T-helper 1 cell treated with Interleukin-12 subunit alpha and Interleukin-12 subunit beta and Interleukin-4 antibody, amounts not matched to agents 30 μg/mL and 1 μg/mL, for 36 hours (primary cell): ENCODE results near the gene MED12L.

Experiments
- H3K27ac Mint-ChIP-seq: one replicate; pipeline ENCODE4 v1.8.0; 2021; ENCODE audit warnings: mild to moderate bottlenecking, mixed read lengths
- H3K27me3 Mint-ChIP-seq: one replicate; pipeline ENCODE4 v1.8.0; 2021; ENCODE audit warnings: low read depth, mixed read lengths
- H3K36me3 Mint-ChIP-seq: one replicate; pipeline ENCODE4 v1.8.0; 2021; ENCODE audit warnings: low read depth, mixed read lengths
- H3K4me1 Mint-ChIP-seq: one replicate; pipeline ENCODE4 v1.8.0; 2021; ENCODE audit warnings: low read depth, mixed read lengths
- H3K4me3 Mint-ChIP-seq: one replicate; pipeline ENCODE4 v1.8.0; 2021; ENCODE audit warnings: mild to moderate bottlenecking, moderate library complexity, mixed read lengths
- H3K9me3 Mint-ChIP-seq: one replicate; pipeline ENCODE4 v1.8.0; 2021; ENCODE audit warnings: mixed read lengths

Gene MED12L

DNA sequence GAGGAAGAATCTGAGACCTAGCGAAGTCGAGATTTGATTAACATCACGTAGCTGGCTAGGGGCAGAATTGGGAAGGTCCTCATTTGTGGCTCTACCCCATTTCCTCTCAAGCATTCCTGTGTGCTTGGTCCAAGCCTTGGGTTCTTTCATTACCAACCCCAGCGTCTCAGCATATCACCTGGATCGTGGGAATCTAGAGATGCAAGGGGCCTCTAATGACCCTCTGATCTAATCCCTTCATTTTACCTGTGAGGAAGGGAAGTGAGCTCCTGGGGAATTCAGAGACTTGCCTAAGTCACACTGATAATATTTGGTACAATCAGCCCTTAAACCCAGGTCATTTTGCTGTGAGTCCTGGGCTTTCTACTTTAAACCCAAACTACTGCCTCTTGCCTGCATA, 229.1 kb downstream of the MED12L start:
- H3K4me3 Mint-ChIP-seq = no peak overlapping the region
- no peak overlapping the region for H3K27ac Mint-ChIP-seq
- peaks cover 11% of the 10 kb centered on the region for H3K4me1 Mint-ChIP-seq

DNA sequence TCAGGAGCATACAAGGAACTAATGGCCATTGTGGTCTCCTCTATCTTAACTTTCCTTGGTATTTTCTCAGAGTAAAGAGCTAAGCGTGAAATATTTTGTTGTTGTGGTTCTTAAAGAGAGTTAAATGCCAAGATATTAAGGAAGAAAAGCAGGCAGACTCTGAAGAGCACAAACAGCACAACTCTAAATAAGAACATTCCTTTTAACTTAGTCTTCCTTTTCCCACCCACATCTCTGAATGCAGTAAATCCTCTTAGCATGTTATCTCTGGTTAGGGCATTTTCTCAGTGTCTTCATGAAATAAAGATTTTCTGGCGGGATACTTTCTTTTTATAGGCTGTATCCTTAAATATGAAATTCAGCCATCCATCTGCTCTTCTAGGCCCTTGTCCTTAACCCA, 229.7 kb downstream of the MED12L start:
- no peaks in the 10 kb centered on the region for H3K36me3 Mint-ChIP-seq
- H3K4me1 Mint-ChIP-seq = peaks cover 11% of the 10 kb centered on the region
- H3K9me3 Mint-ChIP-seq = no peaks in the 10 kb centered on the region
- no peak overlapping the region for H3K4me3 Mint-ChIP-seq
- no peak overlapping the region for H3K27ac Mint-ChIP-seq
- peaks cover 6% of the 10 kb centered on the region for H3K27me3 Mint-ChIP-seq

More for the DNA sequence above, 229.1 kb downstream of the MED12L start:
- Mint-ChIP-seq H3K36me3 (no peaks in the 10 kb centered on the region), H3K27me3 (peaks cover 6% of the 10 kb centered on the region), H3K9me3 (no peaks in the 10 kb centered on the region)

DNA sequence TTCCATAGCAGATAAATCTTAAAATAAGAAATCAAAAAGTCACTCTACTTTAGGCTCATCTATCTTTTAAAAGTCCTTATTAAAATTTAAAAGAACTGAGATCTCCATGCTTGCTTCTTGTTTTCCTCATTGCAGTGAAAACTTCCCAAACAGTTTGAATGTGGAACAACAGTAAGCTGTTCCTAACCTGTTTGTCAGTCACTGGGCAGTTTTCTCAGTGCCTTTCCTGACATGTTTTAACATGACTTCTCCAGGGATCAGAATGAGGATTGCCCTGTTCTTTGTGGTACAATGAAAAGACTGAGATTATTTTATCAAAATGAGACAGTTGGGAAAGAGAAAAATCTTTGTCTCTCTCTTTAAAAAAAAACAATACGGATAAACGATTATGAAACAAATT, 230.4 kb downstream of the MED12L start:
- peaks cover 11% of the 10 kb centered on the region for H3K4me1 Mint-ChIP-seq
- H3K4me3 Mint-ChIP-seq = no peak overlapping the region
- no peak overlapping the region for H3K27ac Mint-ChIP-seq
- no peaks in the 10 kb centered on the region for H3K9me3 Mint-ChIP-seq
- H3K27me3 Mint-ChIP-seq = peaks cover 6% of the 10 kb centered on the region
- H3K36me3 Mint-ChIP-seq = no peaks in the 10 kb centered on the region

DNA sequence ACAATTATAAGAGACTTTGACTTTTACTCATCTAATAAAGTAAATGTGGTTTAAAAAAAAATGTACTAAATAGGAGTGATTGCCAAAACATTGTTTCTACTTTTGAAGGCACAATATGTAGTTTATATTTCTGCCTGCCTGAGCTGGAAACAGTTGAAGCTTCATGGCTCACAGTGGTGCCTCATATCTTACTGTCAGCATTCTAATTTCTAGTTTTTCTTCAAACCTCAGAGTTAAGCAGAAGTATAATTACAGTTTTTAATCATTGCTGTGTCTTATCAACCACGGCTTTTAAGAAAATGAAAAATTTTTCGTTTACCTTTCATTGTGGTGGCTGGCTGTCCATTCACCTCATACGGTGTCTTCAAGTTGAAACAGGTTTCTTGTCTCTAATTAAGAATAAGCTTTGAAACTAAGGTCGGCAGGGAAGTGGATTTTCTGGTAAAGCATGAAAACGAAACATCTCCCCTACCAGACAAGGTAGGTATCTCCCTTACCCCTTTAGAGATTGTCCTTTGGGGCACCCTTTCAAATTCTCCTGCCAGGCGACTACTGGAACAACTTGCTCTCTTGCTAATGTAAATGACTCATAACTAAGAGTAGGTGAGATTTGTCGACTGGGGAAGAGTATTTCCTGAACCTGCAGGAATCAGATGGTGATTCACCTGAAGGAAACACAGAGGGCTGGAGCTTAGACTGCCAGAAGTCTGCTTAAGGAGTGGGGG, 231.0 kb downstream of the MED12L start, which contains the start of gene GPR87:
Gene GPR87, minus strand, starts transcription at position 554 of the 725 bp plus-strand sequence. CDS start 16,720 bp downstream, outside the sequence.
- no peak within 1 kb of the TSS for H3K27ac Mint-ChIP-seq
- H3K4me3 Mint-ChIP-seq = no peak within 1 kb of the TSS
- H3K9me3 Mint-ChIP-seq = no peaks in the 10 kb centered on the region
- no peaks in the 10 kb centered on the region for H3K36me3 Mint-ChIP-seq
- H3K4me1 Mint-ChIP-seq = peaks cover 11% of the 10 kb centered on the region
- peaks cover 6% of the 10 kb centered on the region for H3K27me3 Mint-ChIP-seq

DNA sequence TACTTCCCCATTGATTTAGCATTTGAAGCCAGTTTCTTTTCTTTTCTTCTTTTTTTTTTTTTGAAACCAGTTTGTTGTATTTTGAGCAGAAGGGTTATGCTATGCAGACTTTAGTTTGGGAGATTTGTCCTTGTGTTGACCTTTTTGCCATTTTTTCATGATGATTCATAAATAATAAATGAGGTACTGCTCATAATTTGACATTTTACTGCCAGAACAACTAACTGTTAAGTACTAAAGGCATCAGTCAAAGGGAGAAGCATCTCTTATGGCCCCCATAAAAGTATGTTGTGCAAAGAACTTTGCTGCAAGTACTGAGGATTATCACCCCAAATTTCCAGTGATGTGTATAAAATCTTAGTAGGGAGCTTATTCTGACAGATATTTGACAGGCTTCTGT, 232.8 kb downstream of the MED12L start:
- H3K27me3 Mint-ChIP-seq = peaks cover 6% of the 10 kb centered on the region
- no peak overlapping the region for H3K27ac Mint-ChIP-seq
- no peak overlapping the region for H3K4me3 Mint-ChIP-seq
- H3K9me3 Mint-ChIP-seq = no peaks in the 10 kb centered on the region
- peaks cover 11% of the 10 kb centered on the region for H3K4me1 Mint-ChIP-seq
- no peaks in the 10 kb centered on the region for H3K36me3 Mint-ChIP-seq

DNA sequence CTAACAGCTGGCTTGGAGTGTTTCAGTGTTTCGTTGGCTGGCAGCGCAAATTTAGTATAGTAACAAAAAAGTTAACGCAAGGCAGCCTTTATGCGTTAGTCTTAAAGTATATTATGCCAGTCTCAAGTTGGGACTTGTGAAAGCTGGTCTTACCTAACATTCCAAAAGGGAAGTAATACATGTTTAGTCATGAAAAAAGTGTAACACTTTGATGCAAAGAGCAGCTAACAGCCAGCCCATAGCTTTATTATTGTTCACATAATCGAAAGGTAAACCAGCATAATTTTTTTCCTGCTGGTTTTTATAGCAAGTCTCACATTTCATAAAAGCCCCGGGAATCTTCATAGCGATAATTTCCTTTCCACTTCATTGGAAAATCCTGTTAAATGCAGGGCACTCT, 233.5 kb downstream of the MED12L start:
- Mint-ChIP-seq H3K4me1 (peaks cover 11% of the 10 kb centered on the region), H3K36me3 (no peaks in the 10 kb centered on the region), H3K27ac (no peak overlapping the region), H3K27me3 (peaks cover 6% of the 10 kb centered on the region), H3K4me3 (no peak overlapping the region), H3K9me3 (no peaks in the 10 kb centered on the region)

DNA sequence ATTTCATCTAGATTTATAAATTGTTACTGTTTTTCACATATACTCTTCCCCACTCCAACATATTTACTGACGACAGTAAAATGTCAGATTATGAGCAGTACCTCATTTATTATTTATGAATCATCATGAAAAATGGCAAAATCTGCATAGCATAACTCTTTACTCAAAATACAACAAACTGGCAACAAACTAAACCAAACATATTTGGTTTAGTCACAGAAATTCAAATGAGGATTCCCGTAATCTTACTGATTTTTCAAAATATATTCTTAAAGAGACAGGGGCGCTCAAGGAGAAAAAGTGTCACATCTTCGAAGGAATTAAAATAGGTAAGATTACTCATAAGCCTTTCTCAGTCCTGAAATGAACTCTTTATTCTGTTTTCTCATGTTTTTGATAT, 234.2 kb downstream of the MED12L start:
- peaks cover 9% of the 10 kb centered on the region for H3K27me3 Mint-ChIP-seq
- H3K9me3 Mint-ChIP-seq = no peaks in the 10 kb centered on the region
- no peak overlapping the region for H3K27ac Mint-ChIP-seq
- H3K36me3 Mint-ChIP-seq = no peaks in the 10 kb centered on the region
- no peak overlapping the region for H3K4me3 Mint-ChIP-seq
- H3K4me1 Mint-ChIP-seq = peaks cover 11% of the 10 kb centered on the region

DNA sequence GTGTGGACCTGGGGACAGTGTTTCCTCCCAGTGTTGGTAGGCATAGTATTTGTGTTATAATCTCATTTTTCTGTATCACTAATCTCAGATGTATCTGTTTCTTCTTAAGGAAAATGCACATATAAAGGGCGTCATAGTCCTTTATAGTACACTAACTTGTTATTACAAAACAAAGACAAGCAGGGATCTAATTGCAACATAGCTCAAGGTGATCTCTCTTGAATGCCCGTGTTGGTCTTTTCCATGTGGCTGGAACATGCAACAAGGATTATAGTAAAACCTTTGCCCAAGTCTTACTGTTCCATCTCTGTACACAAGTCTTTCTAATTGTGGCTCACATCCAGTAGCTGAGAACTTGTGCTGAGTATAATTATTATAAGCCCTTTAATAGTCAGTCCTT, 234.7 kb downstream of the MED12L start:
- Mint-ChIP-seq H3K27me3 (peaks cover 8% of the 10 kb centered on the region), H3K4me3 (no peak overlapping the region), H3K9me3 (no peaks in the 10 kb centered on the region), H3K27ac (no peak overlapping the region), H3K36me3 (no peaks in the 10 kb centered on the region), H3K4me1 (peaks cover 10% of the 10 kb centered on the region)

DNA sequence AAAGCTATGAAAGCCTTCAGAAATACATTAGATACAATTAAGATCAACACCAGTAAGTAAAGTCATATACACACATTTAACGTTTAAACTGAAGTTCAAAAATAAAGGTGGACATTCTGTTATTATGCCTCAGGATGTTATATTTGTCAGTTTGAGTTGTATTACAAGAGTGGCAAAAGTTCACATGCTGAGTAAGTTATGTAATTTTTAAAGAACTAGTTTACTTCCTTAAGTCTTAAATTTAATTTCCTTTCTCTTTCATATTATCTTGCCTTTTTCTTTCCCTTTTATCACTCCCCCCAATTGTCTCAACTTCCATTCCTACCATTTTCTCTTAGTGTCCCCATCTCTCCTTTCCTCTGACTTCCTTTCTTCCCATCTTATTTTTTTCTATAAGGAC, 236.1 kb downstream of the MED12L start:
- no peak overlapping the region for H3K27ac Mint-ChIP-seq
- peaks cover 11% of the 10 kb centered on the region for H3K27me3 Mint-ChIP-seq
- no peaks in the 10 kb centered on the region for H3K36me3 Mint-ChIP-seq
- H3K4me3 Mint-ChIP-seq = no peak overlapping the region
- no peaks in the 10 kb centered on the region for H3K9me3 Mint-ChIP-seq
- H3K4me1 Mint-ChIP-seq = peaks cover 3% of the 10 kb centered on the region

DNA sequence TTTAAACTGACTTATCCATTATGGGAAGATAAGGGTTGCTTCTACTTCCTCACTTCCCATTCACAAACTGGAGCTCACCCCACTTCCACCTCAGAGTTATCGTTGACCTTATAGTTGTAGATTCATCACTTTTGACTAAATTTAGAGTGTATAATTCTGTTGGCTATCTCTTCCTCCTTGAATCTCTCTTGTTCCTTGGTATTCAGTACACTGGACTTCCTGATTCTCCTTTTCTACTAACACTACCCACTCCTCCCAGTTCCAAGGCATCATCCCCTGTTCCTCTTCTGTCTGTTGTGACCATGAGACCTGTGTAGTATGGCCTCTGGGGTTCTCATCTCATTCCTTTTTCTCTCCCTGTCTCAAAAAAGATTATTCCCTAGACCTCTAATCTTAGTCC, 237.0 kb downstream of the MED12L start:
- Mint-ChIP-seq H3K4me1 (no peaks in the 10 kb centered on the region), H3K4me3 (no peak overlapping the region), H3K27me3 (peaks cover 11% of the 10 kb centered on the region), H3K27ac (no peak overlapping the region), H3K36me3 (no peaks in the 10 kb centered on the region), H3K9me3 (no peaks in the 10 kb centered on the region)

DNA sequence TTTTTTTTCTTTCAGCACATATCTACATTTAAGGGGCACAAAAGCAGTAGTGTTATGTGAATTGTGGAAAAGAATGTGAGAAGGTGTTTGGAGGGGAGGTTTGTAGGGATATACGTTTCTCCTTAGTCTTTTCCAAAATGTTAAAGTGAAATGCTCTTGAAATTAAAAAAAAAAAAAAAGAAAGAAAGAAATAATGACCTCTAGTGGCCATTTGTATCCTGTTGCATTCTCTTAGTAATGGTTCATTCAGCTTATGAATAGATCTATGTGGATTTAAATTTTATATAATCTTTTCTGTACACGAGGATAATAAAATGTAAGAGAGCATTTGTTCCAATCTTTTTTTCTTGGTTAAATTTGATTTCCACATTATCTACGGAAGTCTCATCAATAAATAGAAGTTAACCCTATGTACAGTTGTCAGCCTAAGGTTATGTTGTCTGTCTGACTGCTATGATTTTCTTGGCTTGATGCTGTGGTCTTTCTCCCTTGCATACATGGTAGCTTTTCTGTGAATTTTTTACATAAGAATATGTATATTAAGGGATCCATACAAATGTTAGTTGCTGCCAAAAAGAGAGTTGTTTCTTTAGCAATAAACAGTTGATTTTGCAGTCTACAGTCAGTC, 242.2 kb downstream of the MED12L start:
- H3K27ac Mint-ChIP-seq = no peak overlapping the region
- H3K4me1 Mint-ChIP-seq = peaks cover 6% of the 10 kb centered on the region

DNA sequence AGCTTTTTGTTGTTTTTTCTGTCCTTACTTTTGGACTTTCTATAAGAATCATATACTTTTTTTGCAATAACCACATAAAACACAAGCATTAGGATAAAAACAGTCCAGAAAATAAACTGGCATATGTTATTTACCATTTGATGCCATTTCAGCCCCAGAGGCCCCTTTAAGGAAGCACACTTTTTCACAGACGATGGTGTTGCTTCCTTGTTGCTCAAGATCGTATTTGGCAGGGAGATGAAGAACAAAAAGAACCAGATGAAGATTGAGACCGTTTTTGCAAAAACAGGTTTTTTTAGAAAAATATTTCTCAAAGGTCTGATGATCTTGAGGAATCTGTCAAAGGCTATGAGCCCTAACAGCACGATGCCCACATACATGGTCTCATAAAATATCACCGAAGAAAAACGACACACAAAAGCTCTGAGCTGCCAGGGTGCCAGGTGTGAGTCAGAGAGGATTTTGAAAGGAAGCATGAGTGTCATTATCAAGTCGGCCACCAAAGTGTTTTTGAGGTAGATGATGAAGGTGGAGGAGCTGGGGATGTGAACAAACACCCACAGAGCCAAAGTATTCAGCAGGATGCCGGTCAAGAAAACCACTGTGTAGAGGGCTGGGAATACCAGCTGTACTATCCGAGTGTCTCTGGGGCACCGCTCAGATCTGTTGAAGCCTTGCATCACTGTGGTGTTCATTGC, 243.0 kb downstream of the MED12L start:
- Mint-ChIP-seq H3K27ac (no peak overlapping the region), H3K4me3 (peak overlapping the region; percentile 9), H3K36me3 (no peaks in the 10 kb centered on the region), H3K9me3 (no peaks in the 10 kb centered on the region), H3K27me3 (peaks cover 23% of the 10 kb centered on the region), H3K4me1 (peaks cover 6% of the 10 kb centered on the region)

More for the DNA sequence above, 242.2 kb downstream of the MED12L start:
- no peak overlapping the region for H3K4me3 Mint-ChIP-seq
- H3K36me3 Mint-ChIP-seq = no peaks in the 10 kb centered on the region
- peaks cover 23% of the 10 kb centered on the region for H3K27me3 Mint-ChIP-seq
- no peaks in the 10 kb centered on the region for H3K9me3 Mint-ChIP-seq

DNA sequence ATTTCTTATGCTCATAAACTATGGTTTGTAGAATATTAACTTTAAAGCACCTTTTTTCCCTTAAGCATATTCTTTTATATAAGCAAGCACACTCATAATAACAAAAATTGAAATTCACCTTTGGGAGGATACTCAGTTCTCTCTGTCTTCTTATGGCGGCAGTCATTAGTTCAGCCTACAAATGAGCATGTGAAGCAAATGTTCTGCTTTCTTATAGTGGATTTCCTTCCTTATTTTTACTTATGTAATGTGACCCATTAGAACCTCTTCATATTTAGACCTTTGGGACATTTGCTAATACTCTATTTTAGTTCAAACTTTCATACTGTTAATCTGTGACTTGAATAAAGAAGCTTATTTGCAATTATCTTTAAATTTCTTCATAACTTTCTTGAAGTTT, 243.9 kb downstream of the MED12L start, which contains the start of gene P2RY13:
Gene P2RY13, minus strand, starts transcription at position 187 of the 400 bp plus-strand sequence. Its CDS starts 21 bp downstream, at position 166.
- peak within 1 kb of the TSS; percentile 9 for H3K4me3 Mint-ChIP-seq
- peaks cover 20% of the 10 kb centered on the region for H3K27me3 Mint-ChIP-seq
- H3K27ac Mint-ChIP-seq = no peak within 1 kb of the TSS
- H3K9me3 Mint-ChIP-seq = no peaks in the 10 kb centered on the region
- H3K4me1 Mint-ChIP-seq = peaks cover 6% of the 10 kb centered on the region
- H3K36me3 Mint-ChIP-seq = no peaks in the 10 kb centered on the region

DNA sequence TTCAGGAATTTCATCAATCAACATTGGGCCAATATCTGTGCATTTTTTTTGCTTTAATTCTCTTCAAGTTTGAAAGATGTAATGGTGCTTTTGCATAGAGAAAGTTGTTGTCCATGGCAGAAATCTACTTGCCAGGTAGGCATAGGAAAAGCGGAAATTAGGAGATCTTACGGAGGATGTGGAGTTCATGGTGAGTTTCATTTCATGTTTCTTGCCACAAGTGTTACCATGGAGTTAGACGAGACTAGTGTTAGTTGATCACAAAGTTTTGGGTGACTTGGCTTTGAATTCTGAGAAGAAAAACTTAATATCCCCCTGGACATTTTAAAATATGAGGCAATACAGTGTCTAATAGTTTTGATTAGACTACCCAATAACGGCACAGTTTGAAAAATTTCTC, 244.9 kb downstream of the MED12L start:
- Mint-ChIP-seq H3K36me3 (no peaks in the 10 kb centered on the region), H3K27me3 (peaks cover 19% of the 10 kb centered on the region), H3K9me3 (no peaks in the 10 kb centered on the region), H3K27ac (no peak overlapping the region), H3K4me1 (peaks cover 6% of the 10 kb centered on the region), H3K4me3 (no peak overlapping the region)

DNA sequence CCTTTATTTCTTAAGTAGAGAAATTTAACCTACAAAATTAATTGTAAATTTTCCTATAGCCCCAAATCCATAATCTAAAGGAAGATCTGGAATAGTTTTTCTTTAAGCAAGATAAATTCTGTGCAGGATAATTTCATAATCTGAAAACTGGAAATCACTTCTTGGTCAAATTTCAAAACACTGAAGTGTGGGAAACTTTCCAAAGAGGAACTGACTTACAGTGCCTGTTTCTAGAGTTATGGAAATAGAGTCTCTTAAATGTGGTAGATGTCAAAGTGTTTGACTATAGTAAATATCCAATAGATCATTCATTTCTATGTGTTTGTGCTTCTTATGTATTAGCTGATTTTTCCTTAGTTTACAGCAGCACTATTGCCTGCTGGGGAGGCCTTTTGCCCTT, 245.4 kb downstream of the MED12L start:
- no peaks in the 10 kb centered on the region for H3K36me3 Mint-ChIP-seq
- peaks cover 6% of the 10 kb centered on the region for H3K4me1 Mint-ChIP-seq
- no peak overlapping the region for H3K4me3 Mint-ChIP-seq
- no peak overlapping the region for H3K27ac Mint-ChIP-seq
- no peaks in the 10 kb centered on the region for H3K9me3 Mint-ChIP-seq
- peaks cover 21% of the 10 kb centered on the region for H3K27me3 Mint-ChIP-seq
